Measurements from ENCODE around the gene AUP1.

The AUP1 gene

DNA sequence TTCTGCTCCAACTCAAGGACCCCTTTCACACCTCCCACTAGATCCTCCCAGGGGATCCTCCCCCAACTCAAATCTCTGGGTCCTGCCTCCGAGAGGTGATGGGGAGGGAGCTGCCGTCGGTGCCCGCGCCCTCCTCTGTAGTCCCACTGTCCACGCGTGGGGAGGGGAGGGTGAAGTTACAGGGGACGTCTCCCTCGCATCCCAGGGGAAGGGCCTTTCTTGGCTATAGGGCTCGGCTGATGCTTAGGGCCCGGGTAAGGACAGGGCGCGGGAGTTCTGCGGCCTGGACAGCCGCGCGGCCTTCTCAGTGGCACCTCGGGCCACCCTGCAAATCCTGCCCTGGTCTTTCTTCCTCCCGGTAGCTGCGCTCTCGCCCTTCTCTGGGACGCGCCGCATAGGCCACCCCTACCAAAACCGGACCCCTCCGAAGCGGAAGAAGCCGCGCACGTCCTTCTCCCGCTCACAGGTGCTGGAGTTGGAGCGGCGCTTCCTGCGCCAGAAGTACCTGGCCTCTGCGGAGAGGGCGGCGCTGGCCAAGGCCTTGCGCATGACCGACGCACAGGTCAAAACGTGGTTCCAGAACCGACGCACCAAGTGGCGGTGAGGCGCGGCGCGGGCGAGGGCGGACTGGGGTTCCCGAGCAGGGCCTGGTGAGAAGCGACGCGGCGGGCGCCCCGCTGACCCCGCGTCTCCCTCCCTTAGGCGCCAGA lies 14.1 kb downstream of the AUP1 start:
- Histone ChIP-seq H3K27me3 (ENCODE audit: insufficient read depth, low read depth) (peaks cover 62% of the 10 kb centered on the region), H3K4me3 (IDR thresholded peaks at IDR 0.05; ENCODE audit: insufficient read depth, low read depth, low read length) (no peak overlapping the region)

GRCh38 chr2:74514368-74515270 lies 14.9 kb downstream of the AUP1 start, which contains the start of gene TLX2:
TLX2 (plus strand) TSS chr2:74514450; CDS start chr2:74514807, 357 bp downstream.
- Histone ChIP-seq H3K36me3 (ENCODE audit: insufficient read depth) (no peaks in the 10 kb centered on the region), H3K27me3 (ENCODE audit: insufficient read depth, low read depth) (peaks cover 56% of the 10 kb centered on the region), H3K4me3 (IDR thresholded peaks at IDR 0.05; ENCODE audit: insufficient read depth, low read depth, low read length) (no peak within 1 kb of the TSS), H3K4me1 (ENCODE audit: low read depth, poor library complexity, severe bottlenecking) (peaks cover 4% of the 10 kb centered on the region), H3K79me2 (ENCODE audit: insufficient read depth, low read depth) (no peaks in the 10 kb centered on the region), H4K20me1 (ENCODE audit: insufficient read depth) (no peaks in the 10 kb centered on the region), H3K27ac (no peak within 1 kb of the TSS), H3K9ac (no peak within 1 kb of the TSS), H3K4me2 (peak within 1 kb of the TSS; percentile 46; the same call in 1 of the 2 replicates), H2AFZ (ENCODE audit: low read depth) (peak within 1 kb of the TSS; percentile 41; the same call in 1 of the 2 replicates)
- TF ChIP-seq CTCF (conservative IDR thresholded peaks at IDR 0.05; ENCODE audit: low read depth, low read length), result no peak

More for the DNA sequence above, 14.1 kb downstream of the AUP1 start:
- no peak for TF ChIP-seq CTCF (conservative IDR thresholded peaks at IDR 0.05; ENCODE audit: low read depth, low read length)
- Histone ChIP-seq H4K20me1 (ENCODE audit: insufficient read depth) (no peaks in the 10 kb centered on the region), H2AFZ (ENCODE audit: low read depth) (no peak overlapping the region), H3K79me2 (ENCODE audit: insufficient read depth, low read depth) (no peaks in the 10 kb centered on the region), H3K27ac (no peak overlapping the region), H3K9ac (no peak overlapping the region), H3K36me3 (ENCODE audit: insufficient read depth) (no peaks in the 10 kb centered on the region), H3K4me2 (no peak overlapping the region), H3K4me1 (ENCODE audit: low read depth, poor library complexity, severe bottlenecking) (peaks cover 4% of the 10 kb centered on the region)

GRCh38 chr2:74513605-74514367 lies 15.7 kb downstream of the AUP1 start:
- Histone ChIP-seq H3K79me2 (ENCODE audit: insufficient read depth, low read depth) (no peaks in the 10 kb centered on the region), H4K20me1 (ENCODE audit: insufficient read depth) (no peaks in the 10 kb centered on the region), H3K9ac (no peak overlapping the region), H3K36me3 (ENCODE audit: insufficient read depth) (no peaks in the 10 kb centered on the region), H3K27ac (no peak overlapping the region), H3K4me2 (peak overlapping the region; percentile 46; the same call in 1 of the 2 replicates), H3K27me3 (ENCODE audit: insufficient read depth, low read depth) (peaks cover 53% of the 10 kb centered on the region), H2AFZ (ENCODE audit: low read depth) (peak overlapping the region; percentile 41; the same call in 1 of the 2 replicates), H3K4me1 (ENCODE audit: low read depth, poor library complexity, severe bottlenecking) (peaks cover 4% of the 10 kb centered on the region), H3K4me3 (IDR thresholded peaks at IDR 0.05; ENCODE audit: insufficient read depth, low read depth, low read length) (no peak overlapping the region)
- TF ChIP-seq CTCF (conservative IDR thresholded peaks at IDR 0.05; ENCODE audit: low read depth, low read length), result no peak
